SK-N-MC (cell line): ENCODE data around the gene KAT14.

Experiments used
- EZH2 ChIP-seq: fragments of 200-600 bp; sonication (generic); IDR thresholded peaks from one replicate; pipeline ENCODE4 v1.6.1; 2017; ENCODE audit warnings: antibody characterized with exemption
- FOXP2 ChIP-seq: optimal IDR thresholded peaks from 2 replicates; pipeline ENCODE3; 2011; ENCODE audit warnings: mild to moderate bottlenecking, moderate library complexity; ENCODE audit not compliant: insufficient read depth; ENCODE audit errors: extremely low read length, control extremely low read depth
- POLR2AphosphoS5 ChIP-seq: IDR thresholded peaks from 2 replicates; pipeline ENCODE4 v1.6.1; 2012; ENCODE audit warnings: mild to moderate bottlenecking, low read depth, low read length, borderline replicate concordance

DNA sequence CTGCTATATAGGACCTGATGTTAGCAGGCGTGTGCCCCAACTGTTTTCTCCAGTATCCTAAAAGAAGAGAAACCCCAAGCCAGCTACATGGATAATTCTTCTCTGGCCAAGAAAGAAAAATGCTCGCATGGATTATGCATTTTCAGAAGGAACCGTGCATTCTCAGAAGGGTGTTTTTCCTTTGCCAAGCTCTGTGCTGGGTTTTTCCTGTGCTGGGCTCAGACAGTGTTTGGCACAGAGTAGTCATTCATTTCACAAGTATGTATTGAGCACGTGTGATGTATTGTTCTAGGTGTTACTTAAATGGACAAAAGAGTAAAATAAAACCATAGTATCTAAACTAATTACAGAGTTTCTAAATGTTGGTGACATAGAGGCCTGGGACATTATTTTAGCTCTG is 88.0 kb downstream of the KAT14 start:
- TF ChIP-seq POLR2AphosphoS5 = no peak
- no peak for TF ChIP-seq EZH2
- no peak for TF ChIP-seq FOXP2
